Measurements from ENCODE around the gene PAK5.

PAK5 gene

DNA sequence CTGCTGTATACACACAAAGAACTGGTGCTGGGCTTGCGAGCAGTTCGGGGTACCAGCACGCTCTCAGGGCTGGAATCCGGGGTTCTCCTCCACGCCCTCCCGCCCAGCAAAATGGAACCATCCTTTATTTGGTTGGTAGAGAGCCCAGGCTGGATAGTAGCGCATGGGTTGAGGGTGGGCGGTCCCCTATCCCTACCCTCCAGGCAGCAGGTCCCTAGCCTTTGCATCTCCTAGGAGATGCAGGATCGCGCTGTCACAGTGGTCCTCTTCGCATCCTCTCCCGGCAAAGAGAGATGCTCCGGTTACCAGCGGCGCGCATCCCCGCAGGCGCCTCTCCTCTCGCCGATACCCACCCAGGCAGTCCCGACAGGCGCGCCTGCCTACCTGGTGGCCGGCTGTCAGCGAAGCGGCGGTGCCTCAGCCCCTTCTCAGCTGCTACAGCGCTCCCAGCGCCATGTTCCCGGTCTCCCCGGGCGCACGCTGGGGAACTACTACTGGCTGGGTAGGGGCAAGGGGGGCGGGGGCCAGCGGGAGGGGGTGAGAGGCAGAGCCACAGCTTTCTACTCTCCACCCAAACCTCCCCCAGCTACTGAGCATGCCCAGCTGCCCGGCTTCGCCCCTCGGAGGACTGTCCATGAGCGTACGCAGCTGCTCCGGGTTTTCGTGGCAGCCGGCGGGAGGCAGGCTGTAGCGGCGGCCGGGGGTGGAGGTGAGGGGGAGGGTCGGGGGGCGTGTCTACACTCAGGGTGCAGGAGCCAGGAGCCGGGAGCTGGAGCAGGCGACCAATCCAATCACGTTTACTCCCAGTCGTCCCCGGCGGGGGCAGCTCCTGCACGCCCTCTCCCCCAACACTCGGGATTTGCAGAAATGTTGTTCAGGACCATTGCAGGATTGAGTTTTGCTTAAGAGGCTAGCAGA lies at the start of gene PAK5:
TSS of gene PAK5 (minus strand) at position 699 of the 918 bp plus-strand sequence. CDS start 194,748 bp downstream, outside the sequence.
- H3K9me3 Mint-ChIP-seq = no peaks in the 10 kb centered on the region
- no peak within 1 kb of the TSS for H3K27ac Mint-ChIP-seq
- peaks cover 26% of the 10 kb centered on the region for H3K27me3 Mint-ChIP-seq (ENCODE audit: low read depth)
- no peaks in the 10 kb centered on the region for H3K4me1 Mint-ChIP-seq (ENCODE audit: low read depth)
- no peak within 1 kb of the TSS for H3K4me3 Mint-ChIP-seq
- H3K36me3 Mint-ChIP-seq (ENCODE audit: low read depth) = no peaks in the 10 kb centered on the region

DNA sequence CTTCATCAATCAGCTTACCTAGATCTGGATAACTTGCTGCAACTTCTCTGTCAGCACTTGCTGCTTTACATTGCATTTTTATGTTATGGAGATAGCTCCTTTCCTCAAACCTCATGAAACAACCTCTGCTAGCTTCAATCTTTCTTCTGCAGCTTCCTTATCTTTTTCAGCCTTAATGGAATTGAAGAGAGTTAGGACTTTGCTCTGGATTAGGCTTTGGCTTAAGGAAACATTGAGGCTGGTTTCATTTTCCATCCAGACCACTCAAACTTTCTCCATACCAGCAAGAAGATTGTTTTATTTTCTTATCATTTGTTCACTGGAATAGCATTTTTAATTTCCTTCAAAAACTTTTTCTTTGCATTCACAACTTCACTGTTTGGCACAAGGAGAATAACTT lies 48.8 kb upstream of the PAK5 start:
- Mint-ChIP-seq H3K27me3 (ENCODE audit: low read depth) (peaks cover 4% of the 10 kb centered on the region), H3K4me3 (no peak overlapping the region), H3K4me1 (ENCODE audit: low read depth) (peaks cover 7% of the 10 kb centered on the region), H3K27ac (no peak overlapping the region), H3K9me3 (peaks cover 12% of the 10 kb centered on the region), H3K36me3 (ENCODE audit: low read depth) (no peaks in the 10 kb centered on the region)

DNA sequence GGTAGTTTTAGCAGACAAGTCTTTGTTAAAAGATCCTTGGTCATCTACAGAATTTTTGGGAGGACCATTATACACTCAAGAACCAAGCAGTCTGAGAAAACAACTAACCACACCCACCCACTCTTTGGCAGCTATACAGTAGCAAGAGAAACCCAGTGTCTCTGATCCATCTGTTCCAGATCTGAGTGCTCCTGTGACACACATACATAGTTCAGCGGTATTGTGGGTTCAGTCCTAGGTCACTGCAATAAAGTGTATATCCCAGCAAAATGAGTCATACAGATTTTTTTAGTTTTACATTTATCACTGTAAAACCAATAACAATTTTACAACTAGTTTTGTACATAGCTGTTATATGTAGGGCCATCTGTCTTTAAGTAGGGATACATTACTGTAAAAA lies 47.4 kb upstream of the PAK5 start:
- H3K27me3 Mint-ChIP-seq (ENCODE audit: low read depth) = peaks cover 4% of the 10 kb centered on the region
- no peaks in the 10 kb centered on the region for H3K36me3 Mint-ChIP-seq (ENCODE audit: low read depth)
- no peak overlapping the region for H3K4me3 Mint-ChIP-seq
- H3K27ac Mint-ChIP-seq = no peak overlapping the region
- peaks cover 7% of the 10 kb centered on the region for H3K4me1 Mint-ChIP-seq (ENCODE audit: low read depth)
- peaks cover 12% of the 10 kb centered on the region for H3K9me3 Mint-ChIP-seq

DNA sequence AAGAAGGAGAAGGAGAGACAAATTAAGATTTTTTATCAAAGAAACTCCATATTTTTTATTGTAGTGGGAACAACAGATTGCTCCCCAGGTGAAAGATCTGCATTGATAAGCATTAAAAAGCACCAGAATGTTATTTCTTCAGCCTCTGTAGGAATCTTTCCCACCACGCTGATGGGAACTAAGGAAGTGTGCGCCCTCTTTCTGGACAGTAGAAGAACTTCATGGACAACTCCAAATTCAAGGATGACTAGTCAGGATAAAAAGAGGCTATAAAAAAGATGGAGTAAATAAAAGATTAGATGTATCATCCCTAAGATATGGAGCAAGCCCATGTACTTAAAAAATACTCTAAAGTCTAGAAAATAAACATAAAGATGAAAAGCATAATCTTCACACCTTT lies 45.8 kb upstream of the PAK5 start:
- no peak overlapping the region for H3K27ac Mint-ChIP-seq
- peaks cover 7% of the 10 kb centered on the region for H3K9me3 Mint-ChIP-seq
- H3K36me3 Mint-ChIP-seq (ENCODE audit: low read depth) = no peaks in the 10 kb centered on the region
- peaks cover 4% of the 10 kb centered on the region for H3K27me3 Mint-ChIP-seq (ENCODE audit: low read depth)
- H3K4me3 Mint-ChIP-seq = no peak overlapping the region
- peaks cover 6% of the 10 kb centered on the region for H3K4me1 Mint-ChIP-seq (ENCODE audit: low read depth)

DNA sequence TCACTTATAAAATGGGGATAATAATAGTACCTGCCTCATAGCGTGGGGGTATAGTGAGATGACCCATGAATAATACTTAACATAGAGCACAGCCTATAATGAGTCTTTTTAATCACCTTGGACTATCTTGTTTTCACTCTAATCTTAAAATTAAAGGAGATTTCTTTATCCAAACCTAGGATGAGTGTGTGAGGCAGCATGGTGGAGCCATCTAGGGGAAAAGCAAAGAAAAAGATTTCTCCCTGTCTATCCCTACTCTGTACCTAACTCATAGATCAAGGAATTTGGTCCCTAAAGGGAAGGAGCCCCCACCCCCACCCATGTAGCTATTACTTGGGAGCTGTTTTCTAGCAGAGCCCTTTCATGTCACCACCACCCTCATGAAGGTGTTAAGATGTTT lies 45.2 kb upstream of the PAK5 start:
- Mint-ChIP-seq H3K4me3 (no peak overlapping the region), H3K27me3 (ENCODE audit: low read depth) (peaks cover 4% of the 10 kb centered on the region), H3K9me3 (peaks cover 1% of the 10 kb centered on the region), H3K36me3 (ENCODE audit: low read depth) (no peaks in the 10 kb centered on the region), H3K4me1 (ENCODE audit: low read depth) (no peaks in the 10 kb centered on the region), H3K27ac (no peak overlapping the region)

DNA sequence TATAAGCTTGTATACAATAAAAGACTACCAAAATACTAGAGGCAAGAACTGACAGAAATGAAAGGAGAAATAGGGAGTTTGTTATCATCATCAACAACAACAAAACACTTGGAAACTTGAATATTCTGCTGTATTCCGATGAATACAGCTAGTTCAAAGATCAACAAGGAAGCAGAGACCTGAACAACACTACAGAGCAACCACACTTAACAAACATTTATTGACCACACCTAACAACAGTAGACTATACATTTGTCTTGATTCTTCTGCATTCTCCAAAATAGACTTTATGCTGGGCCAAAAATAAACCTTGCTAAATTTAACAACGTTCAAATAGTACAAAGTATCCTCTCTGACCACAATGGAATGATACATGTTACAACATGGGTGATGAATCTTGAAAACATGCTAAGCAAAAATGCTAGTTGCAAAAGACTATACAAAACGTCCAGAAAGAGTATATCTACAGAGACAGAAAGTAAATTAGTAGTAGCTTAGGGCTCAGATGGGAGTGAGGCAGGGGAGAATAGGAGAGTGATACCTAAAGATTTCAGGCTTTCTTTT lies 39.1 kb upstream of the PAK5 start:
- Mint-ChIP-seq H3K27me3 (ENCODE audit: low read depth) (no peaks in the 10 kb centered on the region), H3K4me1 (ENCODE audit: low read depth) (no peaks in the 10 kb centered on the region), H3K9me3 (no peaks in the 10 kb centered on the region), H3K36me3 (ENCODE audit: low read depth) (no peaks in the 10 kb centered on the region), H3K4me3 (no peak overlapping the region), H3K27ac (no peak overlapping the region)

DNA sequence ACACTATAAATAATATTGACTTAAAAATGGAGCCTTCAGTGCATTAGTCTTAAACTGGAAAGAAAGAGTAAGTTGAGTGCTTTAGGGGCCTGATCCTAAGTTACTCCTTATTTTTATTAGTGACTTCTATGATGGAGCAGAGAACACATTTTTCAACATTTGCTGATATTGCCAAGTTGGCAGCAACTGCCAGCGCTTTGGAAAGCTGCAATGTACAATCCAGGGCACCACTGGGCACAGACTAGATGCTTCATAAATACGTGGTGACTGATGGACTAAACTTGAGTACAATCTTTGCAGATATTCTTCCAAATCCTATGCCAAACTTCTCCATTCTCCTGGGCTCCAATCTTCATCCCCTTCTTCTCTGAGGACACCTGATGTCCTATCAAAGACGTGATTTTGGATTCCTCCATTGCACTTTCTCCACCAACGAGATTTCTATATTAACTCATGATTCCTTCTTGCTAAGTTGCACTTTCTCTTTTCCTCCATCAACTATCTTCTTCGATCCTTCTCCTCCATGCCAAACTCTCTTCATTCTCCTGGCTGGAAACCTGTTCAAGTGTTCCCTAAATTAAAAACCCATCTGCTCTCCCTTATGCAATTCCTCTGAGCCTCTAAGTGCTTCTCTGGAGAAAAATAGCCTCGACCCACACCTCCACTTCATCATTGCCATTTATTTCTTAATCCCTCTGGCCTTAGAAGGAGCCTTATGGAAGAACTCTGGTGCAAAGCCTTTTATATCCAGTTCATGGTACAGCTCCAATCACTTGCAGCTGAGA lies 28.5 kb upstream of the PAK5 start:
- Mint-ChIP-seq H3K27ac (no peak overlapping the region), H3K4me1 (ENCODE audit: low read depth) (no peaks in the 10 kb centered on the region), H3K36me3 (ENCODE audit: low read depth) (no peaks in the 10 kb centered on the region), H3K9me3 (no peaks in the 10 kb centered on the region), H3K4me3 (no peak overlapping the region), H3K27me3 (ENCODE audit: low read depth) (no peaks in the 10 kb centered on the region)

DNA sequence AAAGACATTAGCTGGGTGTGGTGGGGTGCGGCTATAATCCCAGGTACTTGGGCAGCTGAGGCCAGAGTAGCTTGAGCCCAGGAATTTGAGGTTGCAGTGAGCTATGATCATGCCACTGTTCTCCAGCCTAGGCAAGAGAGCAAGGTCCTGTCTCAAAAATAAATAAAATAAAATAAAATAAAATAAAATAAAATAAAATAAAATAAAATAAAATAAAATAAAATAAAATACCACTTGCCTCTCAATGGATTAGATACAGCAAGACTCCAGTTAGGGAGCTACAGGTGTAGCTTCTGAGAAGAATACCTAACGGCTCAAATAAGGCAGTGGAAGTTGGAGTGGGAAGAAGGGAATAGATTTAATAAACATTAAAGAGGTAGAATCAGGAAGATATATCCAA lies 13.7 kb upstream of the PAK5 start:
- no peak overlapping the region for H3K27ac Mint-ChIP-seq
- no peaks in the 10 kb centered on the region for H3K27me3 Mint-ChIP-seq (ENCODE audit: low read depth)
- no peaks in the 10 kb centered on the region for H3K4me1 Mint-ChIP-seq (ENCODE audit: low read depth)
- no peaks in the 10 kb centered on the region for H3K9me3 Mint-ChIP-seq
- no peaks in the 10 kb centered on the region for H3K36me3 Mint-ChIP-seq (ENCODE audit: low read depth)
- no peak overlapping the region for H3K4me3 Mint-ChIP-seq

DNA sequence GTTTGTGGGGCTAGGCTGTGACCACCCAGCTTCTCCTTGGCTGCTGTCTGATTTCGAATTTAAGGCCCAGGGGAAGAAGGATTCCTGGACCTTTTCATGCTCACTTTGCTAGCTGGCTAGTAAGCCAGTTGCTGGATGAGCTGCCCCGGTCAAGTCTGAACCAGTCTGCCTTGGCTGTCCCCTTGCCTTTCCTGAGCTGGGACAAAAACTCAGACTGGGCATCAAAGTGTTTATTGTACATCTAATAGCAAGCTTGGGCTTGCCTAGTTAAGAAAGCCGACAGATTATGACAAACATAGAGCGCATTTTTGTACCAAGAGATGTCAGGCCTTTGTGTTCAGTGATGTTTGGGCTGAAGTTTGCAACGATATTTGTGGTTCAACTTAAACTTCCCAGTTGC lies 750 bp upstream of the PAK5 start:
- H3K36me3 Mint-ChIP-seq (ENCODE audit: low read depth) = no peaks in the 10 kb centered on the region
- no peak overlapping the region for H3K27ac Mint-ChIP-seq
- H3K27me3 Mint-ChIP-seq (ENCODE audit: low read depth) = peaks cover 26% of the 10 kb centered on the region
- no peak overlapping the region for H3K4me3 Mint-ChIP-seq
- H3K4me1 Mint-ChIP-seq (ENCODE audit: low read depth) = no peaks in the 10 kb centered on the region
- no peaks in the 10 kb centered on the region for H3K9me3 Mint-ChIP-seq

DNA sequence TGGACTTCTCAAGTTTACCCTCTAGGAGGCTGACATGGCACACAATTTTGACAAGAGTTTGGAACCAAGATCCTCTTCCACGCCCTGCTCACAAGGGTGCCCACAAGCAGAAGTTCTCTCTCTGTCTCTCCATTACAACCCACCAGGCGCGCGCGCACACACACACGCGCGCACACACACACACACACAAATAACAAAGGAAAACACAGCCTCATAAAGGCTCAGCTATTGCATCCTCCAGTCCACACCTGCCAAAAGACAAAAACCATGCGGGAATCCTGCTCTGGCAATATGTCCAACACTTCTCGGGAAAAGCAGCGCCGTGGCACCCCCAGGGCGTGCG lies 870 bp downstream of the PAK5 start:
- no peaks in the 10 kb centered on the region for H3K4me1 Mint-ChIP-seq (ENCODE audit: low read depth)
- H3K36me3 Mint-ChIP-seq (ENCODE audit: low read depth) = no peaks in the 10 kb centered on the region
- no peaks in the 10 kb centered on the region for H3K9me3 Mint-ChIP-seq
- H3K27ac Mint-ChIP-seq = no peak overlapping the region
- H3K27me3 Mint-ChIP-seq (ENCODE audit: low read depth) = peaks cover 26% of the 10 kb centered on the region
- no peak overlapping the region for H3K4me3 Mint-ChIP-seq

DNA sequence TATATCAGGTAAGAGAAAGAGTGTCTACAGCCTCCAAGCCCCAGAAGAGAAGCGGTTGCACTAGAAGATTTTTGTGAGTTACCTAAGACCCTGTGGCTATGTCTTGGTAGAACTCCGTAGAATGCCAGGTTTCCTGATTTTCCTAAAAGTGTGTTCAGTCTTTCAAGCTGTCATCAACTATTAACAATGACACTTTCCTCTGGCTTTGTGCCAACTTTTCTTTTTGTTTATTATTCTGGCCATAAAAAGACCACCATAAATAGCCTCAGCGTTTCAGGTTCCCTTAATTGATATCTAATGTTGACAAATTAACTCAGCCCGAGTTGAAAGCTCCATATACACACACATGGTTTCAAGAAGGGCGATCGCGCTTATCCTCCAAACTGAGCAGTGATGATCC lies 1.2 kb downstream of the PAK5 start:
- peaks cover 26% of the 10 kb centered on the region for H3K27me3 Mint-ChIP-seq (ENCODE audit: low read depth)
- H3K27ac Mint-ChIP-seq = no peak overlapping the region
- no peaks in the 10 kb centered on the region for H3K4me1 Mint-ChIP-seq (ENCODE audit: low read depth)
- no peaks in the 10 kb centered on the region for H3K9me3 Mint-ChIP-seq
- H3K4me3 Mint-ChIP-seq = no peak overlapping the region
- no peaks in the 10 kb centered on the region for H3K36me3 Mint-ChIP-seq (ENCODE audit: low read depth)

DNA sequence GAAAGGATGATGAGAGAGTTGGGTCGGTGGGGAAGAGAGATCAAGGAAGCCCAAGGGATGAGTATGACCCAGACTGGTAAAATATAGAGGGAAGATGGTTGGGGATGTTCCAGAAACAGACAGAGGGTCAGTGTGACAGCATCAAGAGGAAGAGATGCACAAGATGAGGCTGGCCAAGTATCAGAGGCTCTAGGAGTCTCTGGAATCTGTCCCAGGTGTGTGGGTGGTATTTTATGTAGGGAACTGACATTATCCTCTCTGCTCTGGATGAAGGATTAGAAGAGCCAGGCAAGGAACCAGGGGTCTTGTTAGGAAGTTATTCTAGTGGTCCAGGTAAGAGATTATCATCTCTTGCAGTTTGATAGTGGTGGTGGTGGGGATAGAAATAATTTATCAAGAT lies 3.6 kb downstream of the PAK5 start:
- H3K4me3 Mint-ChIP-seq = no peak overlapping the region
- H3K4me1 Mint-ChIP-seq (ENCODE audit: low read depth) = no peaks in the 10 kb centered on the region
- no peaks in the 10 kb centered on the region for H3K9me3 Mint-ChIP-seq
- no peaks in the 10 kb centered on the region for H3K36me3 Mint-ChIP-seq (ENCODE audit: low read depth)
- H3K27me3 Mint-ChIP-seq (ENCODE audit: low read depth) = peaks cover 24% of the 10 kb centered on the region
- no peak overlapping the region for H3K27ac Mint-ChIP-seq

DNA sequence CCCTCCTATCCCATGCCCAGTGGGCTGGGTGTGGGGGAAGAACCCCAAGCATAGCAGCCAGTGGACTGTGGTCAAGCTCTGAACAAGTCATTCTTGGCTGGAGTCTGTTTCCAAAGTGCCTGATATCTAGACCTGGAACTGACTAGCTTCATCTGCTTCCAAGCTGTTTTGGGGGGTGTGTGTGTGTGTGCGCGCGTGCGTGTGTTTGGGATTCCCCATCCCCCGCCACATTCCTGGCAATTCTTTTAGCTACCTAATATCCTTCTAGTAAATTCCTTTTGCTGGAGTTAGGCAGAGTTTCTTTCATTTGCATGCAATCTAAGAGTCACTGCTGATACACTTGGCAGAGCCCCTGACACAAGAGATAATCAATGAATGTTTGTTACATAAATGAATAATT lies 7.8 kb downstream of the PAK5 start:
- Mint-ChIP-seq H3K27ac (no peak overlapping the region), H3K27me3 (ENCODE audit: low read depth) (no peaks in the 10 kb centered on the region), H3K9me3 (no peaks in the 10 kb centered on the region), H3K4me1 (ENCODE audit: low read depth) (no peaks in the 10 kb centered on the region), H3K4me3 (no peak overlapping the region), H3K36me3 (ENCODE audit: low read depth) (no peaks in the 10 kb centered on the region)

DNA sequence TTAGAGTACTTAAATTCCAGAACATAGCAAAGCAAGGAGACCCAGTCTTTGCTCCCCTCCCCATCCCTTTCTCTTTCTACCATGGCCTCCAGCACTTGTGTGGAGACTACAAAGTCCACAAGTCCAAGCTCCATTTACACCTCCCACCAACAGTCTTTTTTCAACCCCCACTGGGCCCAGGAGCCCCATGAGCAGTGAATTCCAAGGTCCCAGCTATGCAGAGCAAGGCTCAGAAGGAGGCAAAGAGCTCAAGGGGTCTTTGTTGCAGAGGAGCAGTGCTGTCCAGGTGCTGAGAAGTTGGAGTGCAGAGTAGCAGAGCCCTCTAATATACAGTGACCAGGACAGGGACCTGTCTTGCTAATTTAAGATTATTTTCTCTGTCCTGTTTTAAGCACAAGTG lies 9.0 kb downstream of the PAK5 start:
- Mint-ChIP-seq H3K27me3 (ENCODE audit: low read depth) (no peaks in the 10 kb centered on the region), H3K36me3 (ENCODE audit: low read depth) (no peaks in the 10 kb centered on the region), H3K27ac (no peak overlapping the region), H3K4me1 (ENCODE audit: low read depth) (no peaks in the 10 kb centered on the region), H3K4me3 (no peak overlapping the region), H3K9me3 (no peaks in the 10 kb centered on the region)

DNA sequence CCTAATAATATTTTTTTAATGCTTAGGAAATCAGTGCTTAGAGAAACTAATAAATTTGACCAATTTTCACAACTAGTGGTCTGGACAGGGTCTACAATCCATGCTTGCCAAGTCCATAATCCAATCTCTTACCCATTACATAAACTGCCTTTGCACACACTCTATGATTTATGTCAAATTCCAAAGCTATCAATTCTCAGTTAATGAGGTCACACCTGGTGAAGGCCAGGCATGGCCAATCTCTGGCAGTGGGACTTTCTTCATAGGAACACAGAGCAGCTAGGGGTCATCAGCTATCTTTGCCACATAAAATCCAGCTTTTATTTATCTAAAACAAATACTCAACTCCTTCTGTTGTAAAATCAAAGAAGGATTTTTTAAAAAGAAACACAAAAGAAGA lies 21.2 kb downstream of the PAK5 start:
- Mint-ChIP-seq H3K36me3 (ENCODE audit: low read depth) (no peaks in the 10 kb centered on the region), H3K4me3 (no peak overlapping the region), H3K9me3 (no peaks in the 10 kb centered on the region), H3K27me3 (ENCODE audit: low read depth) (no peaks in the 10 kb centered on the region), H3K27ac (no peak overlapping the region), H3K4me1 (ENCODE audit: low read depth) (no peaks in the 10 kb centered on the region)
